Measurements from ENCODE around the gene OR4A16. TPM values are rescaled to one million over a fixed set of nuclear protein-coding genes. Genes with fewer than 3 reads are reported as not detected.

Gene OR4A16
- total RNA-seq, 1 donor from 2014 or later, result not detected

Other genes starting within 250 kb of the OR4A16 start
- not detected for gene TRIM48, start 81.0 kb upstream of the OR4A16 start, total RNA-seq
- not detected for gene OR4A15, start 24.8 kb downstream of the OR4A16 start, total RNA-seq
- not detected for gene OR4C15, start 211.3 kb downstream of the OR4A16 start, total RNA-seq
- not detected for gene OR4C16, start 228.9 kb downstream of the OR4A16 start, total RNA-seq